Left lung (tissue), 10 donors: ENCODE results near the gene CCDC187. TPM values are rescaled to one million over a fixed set of nuclear protein-coding genes. Genes with fewer than 3 reads are reported as not detected.

ENCODE experiments used
- ATAC-seq: fragments of 200-7000 bp; cut with Tn5 transposase; one replicate; pipeline ENCODE4 v1.9.1; 2020; ENCODE audit warnings: moderate library complexity
- DNase-seq, 4 donors: peaks; one replicate each; pipeline ENCODE4 v3.0.0-alpha.2; 2013 to 2020
- H3K27ac ChIP-seq, 2 donors: fragments of 200-600 bp; sonication (generic) in 1 of 2; one replicate each; pipeline versions ENCODE4 v1.5.0 to v1.8.0; 2020 to 2021
- H3K27me3 ChIP-seq, 2 donors: fragments of 200-600 bp; sonication (generic) in 1 of 2; one replicate each; pipeline versions ENCODE4 v1.5.0 to v1.8.0; 2020 to 2021
- H3K36me3 ChIP-seq, 2 donors: fragments of 200-600 bp; sonication (generic) in 1 of 2; one replicate each; pipeline versions ENCODE4 v1.5.0 to v1.8.0; 2020 to 2021
- H3K4me1 ChIP-seq, 2 donors: fragments of 200-600 bp; one replicate each; pipeline ENCODE4 v1.8.0; 2021
- H3K4me3 ChIP-seq, 2 donors: fragments of 200-600 bp; sonication (generic) in 1 of 2; one replicate each; pipeline versions ENCODE4 v1.5.0 to v1.8.0; 2020 to 2021; ENCODE audit warnings: mild to moderate bottlenecking in 1 of 2
- H3K9me3 ChIP-seq, 2 donors: fragments of 200-600 bp; sonication (generic) in 1 of 2; one replicate each; pipeline versions ENCODE4 v1.5.0 to v1.8.0; 2020 to 2021
- CTCF ChIP-seq, 2 donors: fragments of 200-600 bp; sonication (generic) in 1 of 2; IDR thresholded peaks; one replicate each; pipeline versions ENCODE4 v1.5.0 to v1.8.0; 2021; ENCODE audit warnings: antibody characterized with exemption in 2 of 2
- intact Hi-C, 2 donors: fragments of 100-400 bp; cut with DNase I; formaldehyde crosslinking; loops; one replicate each; pipeline versions ENCODE4 v1.11.2 to v1.14.2; 2022
- polyA plus RNA-seq, 6 donors: library from polyadenylated mRNA; unstranded; fragments of 120-200 nt; gene quantifications; one replicate each; pipeline ENCODE4 v1.2.1, GENCODE V29; 2013; ENCODE audit not compliant: insufficient read length in 6 of 6
- total RNA-seq, 2 donors: library from RNA; stranded (reverse); fragmentation: NEBNext Ultra II Directional; extraction: Animal tissue kit (Norgen Biotek cat#: 25700); gene quantifications; one replicate each; pipeline ENCODE4 v1.2.1, GENCODE V29; 2021
- donor health status: DM: no; HTN: yes; CAD: no.
- donor health status: DM: no; HTN: no; CAD: no.

Gene CCDC187
- total and polyA plus RNA-seq, 8 donors: 0.47 to 3.0 (median 1.9) TPM

GRCh38 chr9:136206602-136207275 lies 97.2 kb downstream of the CCDC187 start:
- DNase-seq (no peak), ATAC-seq (no peak)
- no peak for TF ChIP-seq CTCF (IDR thresholded peaks at IDR 0.05)
- intact Hi-C loops: no loop called here
- H3K9me3 ChIP-seq: no peaks in the 10 kb centered on the region
- no peak overlapping the region for H3K4me3 ChIP-seq
- H3K27ac ChIP-seq: no peak overlapping the region
- no peaks in the 10 kb centered on the region for H3K4me1 ChIP-seq
- peaks cover 35 to 41% of the 10 kb centered on the region in 2 donors for H3K27me3 ChIP-seq
- peaks cover 0 to 43% of the 10 kb centered on the region in 2 donors for H3K36me3 ChIP-seq

- H3K27ac ChIP-seq: no peak overlapping the region
- H3K36me3 ChIP-seq: peaks cover 0 to 32% of the 10 kb centered on the region in 2 donors
- no peaks in the 10 kb centered on the region for H3K4me1 ChIP-seq
- DNase-seq (no peak), ATAC-seq (no peak)
- no peak overlapping the region for H3K4me3 ChIP-seq
- peaks cover 46 to 52% of the 10 kb centered on the region in 2 donors for H3K27me3 ChIP-seq
- intact Hi-C loops: no loop called here
- TF ChIP-seq CTCF (IDR thresholded peaks at IDR 0.05): no peak
- H3K9me3 ChIP-seq: no peaks in the 10 kb centered on the region
Measured at GRCh38 chr9:136205707-136205992, 98.2 kb downstream of the CCDC187 start.

GRCh38 chr9:136204838-136205706 lies 98.8 kb downstream of the CCDC187 start, which contains the start of gene LHX3:
Gene LHX3, minus strand, starts transcription at chr9:136205128. Its CDS starts 116 bp downstream, at chr9:136205012.
- intact Hi-C loops: no loop called here
- Histone ChIP-seq H3K9me3 (no peaks in the 10 kb centered on the region), H3K4me3 (no peak within 1 kb of the TSS), H3K4me1 (no peaks in the 10 kb centered on the region), H3K27ac (no peak within 1 kb of the TSS), H3K36me3 (peaks cover 0 to 26% of the 10 kb centered on the region in 2 donors), H3K27me3 (peaks cover 52 to 58% of the 10 kb centered on the region in 2 donors)
- DNase-seq: peak in 2 of 4 donors; percentile 13 to 39
- no peak for TF ChIP-seq CTCF (IDR thresholded peaks at IDR 0.05)
- peak; percentile 75 for ATAC-seq

- H3K4me1 ChIP-seq: no peaks in the 10 kb centered on the region
- no peak overlapping the region for H3K4me3 ChIP-seq
- H3K9me3 ChIP-seq: no peaks in the 10 kb centered on the region
- no peak for ATAC-seq
- peaks cover 0 to 20% of the 10 kb centered on the region in 2 donors for H3K36me3 ChIP-seq
- H3K27ac ChIP-seq: no peak overlapping the region
- H3K27me3 ChIP-seq: peaks cover 60 to 66% of the 10 kb centered on the region in 2 donors
- intact Hi-C loops: no loop called here
- no peak for TF ChIP-seq CTCF (IDR thresholded peaks at IDR 0.05)
- DNase-seq: no peak
Measured at GRCh38 chr9:136204145-136204805, 99.6 kb downstream of the CCDC187 start.
